ENCODE measurements around the gene SERINC5.
"Not testable (repeated sequence)": the region's sequence is repeated elsewhere in the genome, so short reads cannot be mapped to it uniquely, and the experiment has no call there.

The SERINC5 gene

DNA sequence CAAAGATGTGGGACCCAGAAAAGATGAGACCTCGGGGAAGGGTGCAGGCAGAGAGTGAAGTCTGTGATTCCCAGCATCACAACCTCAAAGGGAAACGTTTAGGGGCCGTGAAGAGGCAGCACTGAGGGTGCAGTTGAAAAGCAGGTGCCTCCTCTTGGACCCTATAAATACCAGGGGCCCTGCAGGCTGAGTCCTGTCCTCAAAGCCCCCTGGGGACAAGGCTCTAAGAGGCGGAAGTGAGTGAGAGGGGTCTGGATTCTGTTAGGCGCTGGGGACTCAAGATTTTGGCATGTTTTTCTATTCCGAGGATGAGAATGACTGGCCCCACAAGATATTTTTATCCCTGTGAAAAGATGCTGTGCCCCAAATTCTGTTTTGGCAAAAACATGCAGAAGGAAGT, 112.9 kb downstream of the SERINC5 start:
- H3K4me3 ChIP-seq (ENCODE audit: low read depth, low read length), result no peak overlapping the region
- TF ChIP-seq MYC (IDR thresholded peaks at IDR 0.05; ENCODE audit: low read depth, low read length), result no peak
- TF ChIP-seq POLR2A (IDR thresholded peaks at IDR 0.05; ENCODE audit: extremely low read depth, insufficient read length), result no peak
- TF ChIP-seq, protein P1, sequence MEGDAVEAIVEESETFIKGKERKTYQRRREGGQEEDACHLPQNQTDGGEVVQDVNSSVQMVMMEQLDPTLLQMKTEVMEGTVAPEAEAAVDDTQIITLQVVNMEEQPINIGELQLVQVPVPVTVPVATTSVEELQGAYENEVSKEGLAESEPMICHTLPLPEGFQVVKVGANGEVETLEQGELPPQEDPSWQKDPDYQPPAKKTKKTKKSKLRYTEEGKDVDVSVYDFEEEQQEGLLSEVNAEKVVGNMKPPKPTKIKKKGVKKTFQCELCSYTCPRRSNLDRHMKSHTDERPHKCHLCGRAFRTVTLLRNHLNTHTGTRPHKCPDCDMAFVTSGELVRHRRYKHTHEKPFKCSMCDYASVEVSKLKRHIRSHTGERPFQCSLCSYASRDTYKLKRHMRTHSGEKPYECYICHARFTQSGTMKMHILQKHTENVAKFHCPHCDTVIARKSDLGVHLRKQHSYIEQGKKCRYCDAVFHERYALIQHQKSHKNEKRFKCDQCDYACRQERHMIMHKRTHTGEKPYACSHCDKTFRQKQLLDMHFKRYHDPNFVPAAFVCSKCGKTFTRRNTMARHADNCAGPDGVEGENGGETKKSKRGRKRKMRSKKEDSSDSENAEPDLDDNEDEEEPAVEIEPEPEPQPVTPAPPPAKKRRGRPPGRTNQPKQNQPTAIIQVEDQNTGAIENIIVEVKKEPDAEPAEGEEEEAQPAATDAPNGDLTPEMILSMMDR (IDR thresholded peaks at IDR 0.05; ENCODE audit: low read depth, low read length), result no peak
- TF ChIP-seq, protein P2, sequence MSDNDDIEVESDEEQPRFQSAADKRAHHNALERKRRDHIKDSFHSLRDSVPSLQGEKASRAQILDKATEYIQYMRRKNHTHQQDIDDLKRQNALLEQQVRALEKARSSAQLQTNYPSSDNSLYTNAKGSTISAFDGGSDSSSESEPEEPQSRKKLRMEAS (IDR thresholded peaks at IDR 0.05; ENCODE audit: low read depth, low read length), result no peak
- no peak for DNase-seq (ENCODE audit: low read depth)

DNA sequence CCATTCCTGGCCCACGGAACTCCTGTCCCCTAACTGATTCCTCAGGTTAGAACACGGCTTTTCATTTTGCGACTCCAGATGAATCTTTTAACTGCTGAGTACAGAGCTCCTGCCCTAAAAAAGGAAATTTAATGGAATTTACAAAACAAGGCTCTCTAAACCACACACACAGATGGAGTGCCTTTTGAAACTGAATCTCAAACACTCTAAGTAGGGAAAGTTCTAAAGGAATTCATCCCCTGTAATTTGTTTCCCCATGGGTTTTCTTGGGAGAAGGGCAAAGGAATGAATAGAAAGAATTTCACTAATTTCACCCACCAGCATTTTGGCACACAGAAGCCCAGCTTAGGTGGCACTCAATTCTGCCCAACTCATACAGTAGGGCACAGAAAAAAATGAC, 114.2 kb downstream of the SERINC5 start:
- H3K4me3 ChIP-seq (ENCODE audit: low read depth, low read length), result no peak overlapping the region
- no peak for DNase-seq (ENCODE audit: low read depth)

DNA sequence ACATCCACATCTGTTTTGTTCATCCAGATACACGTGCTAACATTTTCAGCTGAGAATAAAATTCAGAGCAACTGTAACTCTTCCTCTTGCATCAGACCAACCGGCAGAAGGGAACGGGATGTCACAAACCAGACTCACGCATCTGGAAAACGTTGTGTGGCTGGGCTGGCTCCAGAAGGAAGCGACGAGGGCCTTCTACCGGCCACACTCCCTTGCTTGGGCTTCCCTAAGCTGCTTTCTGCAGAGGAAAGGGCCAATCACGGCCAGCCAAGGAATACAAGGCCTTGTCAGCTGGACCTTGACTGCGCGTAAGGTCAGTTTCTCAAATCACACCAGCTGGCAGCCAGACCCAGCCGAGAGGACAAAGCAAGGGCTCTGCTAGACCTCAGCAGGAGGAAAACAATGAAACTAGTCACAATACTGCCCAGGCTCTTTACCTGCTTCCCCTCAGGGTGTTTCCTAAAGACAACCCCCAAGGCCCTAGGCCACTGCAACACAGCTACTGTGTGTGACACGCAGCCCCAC, 114.6 kb downstream of the SERINC5 start:
- H3K4me3 ChIP-seq (ENCODE audit: low read depth, low read length), result no peak overlapping the region
- peak; percentile 49; the same call in 1 of the 2 replicates for TF ChIP-seq MYC (IDR thresholded peaks at IDR 0.05; ENCODE audit: low read depth, low read length)
- TF ChIP-seq, protein P2 (IDR thresholded peaks at IDR 0.05; ENCODE audit: low read depth, low read length), result peak; percentile 51; the same call in 1 of the 2 replicates
- TF ChIP-seq POLR2A (IDR thresholded peaks at IDR 0.05; ENCODE audit: extremely low read depth, insufficient read length), result no peak
- peak; percentile 91 for DNase-seq (ENCODE audit: low read depth)

More for the DNA sequence above, 114.2 kb downstream of the SERINC5 start:
- TF ChIP-seq, protein P1 (IDR thresholded peaks at IDR 0.05; ENCODE audit: low read depth, low read length), result no peak
- no peak for TF ChIP-seq POLR2A (IDR thresholded peaks at IDR 0.05; ENCODE audit: extremely low read depth, insufficient read length)
- TF ChIP-seq, protein P2 (IDR thresholded peaks at IDR 0.05; ENCODE audit: low read depth, low read length), result no peak
- no peak for TF ChIP-seq MYC (IDR thresholded peaks at IDR 0.05; ENCODE audit: low read depth, low read length)

DNA sequence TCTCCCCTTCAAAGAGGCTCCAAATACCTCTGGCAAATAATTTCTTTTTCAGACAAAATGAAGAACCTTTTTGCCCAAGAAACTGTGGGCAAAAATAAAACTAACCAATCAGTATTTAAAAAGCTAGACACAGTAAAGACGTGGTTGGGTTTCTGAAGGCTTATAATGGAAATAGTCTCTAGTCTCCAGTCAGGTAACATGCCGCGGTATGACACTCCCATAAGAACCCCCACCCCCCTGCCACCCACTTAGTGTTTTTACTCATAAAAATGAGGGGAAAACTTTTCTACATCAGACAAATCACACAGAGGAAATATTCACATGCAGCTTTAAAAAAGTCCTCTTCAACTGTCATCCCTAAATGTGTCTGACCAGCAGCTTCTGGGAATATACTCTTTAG, 115.4 kb downstream of the SERINC5 start:
- no peak for DNase-seq (ENCODE audit: low read depth)
- TF ChIP-seq, protein P2 (IDR thresholded peaks at IDR 0.05; ENCODE audit: low read depth, low read length), result no peak
- TF ChIP-seq POLR2A (IDR thresholded peaks at IDR 0.05; ENCODE audit: extremely low read depth, insufficient read length), result no peak
- no peak for TF ChIP-seq MYC (IDR thresholded peaks at IDR 0.05; ENCODE audit: low read depth, low read length)
- TF ChIP-seq, protein P1 (IDR thresholded peaks at IDR 0.05; ENCODE audit: low read depth, low read length), result no peak
- H3K4me3 ChIP-seq (ENCODE audit: low read depth, low read length), result no peak overlapping the region

DNA sequence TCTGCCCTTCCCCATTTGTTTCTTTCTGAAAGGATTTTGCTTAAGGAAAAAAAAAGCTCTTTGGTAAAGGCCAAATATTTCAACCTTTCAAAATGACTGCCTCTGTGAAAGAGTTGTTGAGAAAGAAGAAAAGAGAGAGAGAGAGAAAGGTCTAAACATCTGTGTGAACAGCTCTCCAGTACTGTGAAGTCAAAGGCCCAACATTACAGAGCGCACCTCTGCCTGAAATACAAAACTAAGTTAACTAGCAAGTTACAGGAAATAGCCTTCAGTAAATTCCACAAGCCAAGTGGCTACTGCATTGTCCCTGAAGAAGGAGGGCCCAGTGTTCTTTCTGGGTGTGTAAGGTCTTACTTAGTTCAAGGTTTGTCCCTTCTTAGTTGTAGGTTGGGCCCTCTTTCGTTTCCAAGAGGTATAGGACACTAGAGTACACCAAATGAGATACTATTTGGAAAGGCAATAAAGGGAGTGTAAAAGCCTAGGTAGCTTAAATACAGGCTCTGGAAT, 116.3 kb downstream of the SERINC5 start:
- H3K4me3 ChIP-seq (ENCODE audit: low read depth, low read length), result no peak overlapping the region
- no peak for DNase-seq (ENCODE audit: low read depth)
- TF ChIP-seq, protein P2 (IDR thresholded peaks at IDR 0.05; ENCODE audit: low read depth, low read length), result no peak
- TF ChIP-seq, protein P1 (IDR thresholded peaks at IDR 0.05; ENCODE audit: low read depth, low read length), result no peak
- TF ChIP-seq MYC (IDR thresholded peaks at IDR 0.05; ENCODE audit: low read depth, low read length), result no peak

DNA sequence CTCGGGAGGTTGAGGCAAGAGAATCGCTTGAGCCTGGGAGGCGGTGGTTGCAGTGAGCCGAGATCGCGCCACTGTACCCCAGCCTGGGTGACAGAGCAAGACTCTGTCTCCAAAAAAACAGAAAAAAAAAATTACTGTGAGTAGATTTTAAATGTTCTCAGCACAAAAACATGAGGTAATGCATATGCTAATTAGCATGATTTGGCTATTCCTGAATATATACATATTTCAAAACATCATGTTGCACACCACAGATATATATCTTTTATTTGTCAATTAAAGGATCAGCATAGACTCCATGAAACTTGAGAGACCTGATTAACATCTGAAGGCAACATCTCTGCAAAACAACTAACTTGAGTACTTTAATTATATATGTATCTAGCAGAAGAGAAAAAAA, 117.4 kb downstream of the SERINC5 start:
- TF ChIP-seq, protein P1 (IDR thresholded peaks at IDR 0.05; ENCODE audit: low read depth, low read length), result no peak
- no peak for TF ChIP-seq POLR2A (IDR thresholded peaks at IDR 0.05; ENCODE audit: extremely low read depth, insufficient read length)
- TF ChIP-seq, protein P2 (IDR thresholded peaks at IDR 0.05; ENCODE audit: low read depth, low read length), result no peak
- TF ChIP-seq MYC (IDR thresholded peaks at IDR 0.05; ENCODE audit: low read depth, low read length), result no peak
- H3K4me3 ChIP-seq (ENCODE audit: low read depth, low read length), result no peak overlapping the region
- no peak for DNase-seq (ENCODE audit: low read depth)

DNA sequence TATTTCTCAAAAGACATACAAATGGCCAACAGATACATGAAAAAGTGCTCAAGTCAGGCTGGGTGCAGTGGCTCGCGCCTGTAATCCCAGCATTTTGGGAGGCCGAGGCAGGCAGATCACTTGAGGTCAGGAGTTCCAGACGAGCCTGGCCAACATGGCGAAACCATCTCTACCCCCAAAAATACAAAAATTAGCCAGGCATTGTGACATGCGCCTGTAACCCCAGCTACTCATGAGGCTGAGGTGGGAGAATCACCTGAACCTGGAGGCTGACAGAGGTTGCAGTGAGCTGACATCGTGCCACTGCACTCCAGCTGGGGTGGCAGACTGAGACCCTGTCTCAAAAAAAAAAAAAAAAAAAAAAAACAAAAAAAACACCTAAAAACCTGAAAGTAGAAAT, 119.0 kb downstream of the SERINC5 start:
- DNase-seq (ENCODE audit: low read depth); H3K4me3 ChIP-seq (ENCODE audit: low read depth, low read length): not testable (repeated sequence)

Measured in NB4 (cell line).